Measurements from ENCODE around the gene CNTNAP5.

The CNTNAP5 gene

GRCh38 chr2:124693156-124693555 lies 668.1 kb downstream of the CNTNAP5 start:
- no peak overlapping the region for H3K27ac ChIP-seq
- peaks cover 7% of the 10 kb centered on the region for H3K9me3 ChIP-seq (ENCODE audit: severe bottlenecking)
- H3K36me3 ChIP-seq: no peaks in the 10 kb centered on the region
- DNase-seq: no peak
- TF ChIP-seq CTCF (IDR thresholded peaks at IDR 0.05; ENCODE audit: low read depth, low read length): no peak
- no peak overlapping the region for H3K4me3 ChIP-seq (ENCODE audit: low read depth, low read length)
- no peaks in the 10 kb centered on the region for H3K27me3 ChIP-seq (ENCODE audit: insufficient read depth, low read depth, severe bottlenecking)

GRCh38 chr2:124698979-124699565 lies 674.0 kb downstream of the CNTNAP5 start:
- no peaks in the 10 kb centered on the region for H3K36me3 ChIP-seq
- H3K27ac ChIP-seq: peak overlapping the region; percentile 17
- TF ChIP-seq CTCF (IDR thresholded peaks at IDR 0.05; ENCODE audit: low read depth, low read length): no peak
- no peak overlapping the region for H3K4me3 ChIP-seq (ENCODE audit: low read depth, low read length)
- no peaks in the 10 kb centered on the region for H3K27me3 ChIP-seq (ENCODE audit: insufficient read depth, low read depth, severe bottlenecking)
- peak; percentile 54 for DNase-seq
- H3K9me3 ChIP-seq (ENCODE audit: severe bottlenecking): no peaks in the 10 kb centered on the region

- H3K27me3 ChIP-seq (ENCODE audit: insufficient read depth, low read depth, severe bottlenecking): no peaks in the 10 kb centered on the region
- no peak overlapping the region for H3K4me3 ChIP-seq (ENCODE audit: low read depth, low read length)
- no peaks in the 10 kb centered on the region for H3K36me3 ChIP-seq
- DNase-seq: no peak
- TF ChIP-seq CTCF (IDR thresholded peaks at IDR 0.05; ENCODE audit: low read depth, low read length): no peak
- H3K9me3 ChIP-seq (ENCODE audit: severe bottlenecking): no peaks in the 10 kb centered on the region
- H3K27ac ChIP-seq: no peak overlapping the region
Observed at GRCh38 chr2:124702777-124703176, 677.7 kb downstream of the CNTNAP5 start.

GRCh38 chr2:124704071-124704925 lies 679.2 kb downstream of the CNTNAP5 start:
- Histone ChIP-seq H3K4me3 (ENCODE audit: low read depth, low read length) (no peak overlapping the region), H3K27ac (peak overlapping the region; percentile 13; the same call in 1 of the 2 replicates), H3K36me3 (no peaks in the 10 kb centered on the region), H3K27me3 (ENCODE audit: insufficient read depth, low read depth, severe bottlenecking) (no peaks in the 10 kb centered on the region), H3K9me3 (ENCODE audit: severe bottlenecking) (no peaks in the 10 kb centered on the region)
- TF ChIP-seq CTCF (IDR thresholded peaks at IDR 0.05; ENCODE audit: low read depth, low read length): no peak
- peak; percentile 58 for DNase-seq

- H3K4me3 ChIP-seq (ENCODE audit: low read depth, low read length): no peak overlapping the region
- no peak for DNase-seq
- no peaks in the 10 kb centered on the region for H3K36me3 ChIP-seq
- no peak for TF ChIP-seq CTCF (IDR thresholded peaks at IDR 0.05; ENCODE audit: low read depth, low read length)
- no peaks in the 10 kb centered on the region for H3K9me3 ChIP-seq (ENCODE audit: severe bottlenecking)
- no peak overlapping the region for H3K27ac ChIP-seq
- H3K27me3 ChIP-seq (ENCODE audit: insufficient read depth, low read depth, severe bottlenecking): no peaks in the 10 kb centered on the region
Observed at GRCh38 chr2:124708661-124709060, 683.6 kb downstream of the CNTNAP5 start.
